Measurements from ENCODE around the gene ETFRF1. TPM values are rescaled to one million over a fixed set of nuclear protein-coding genes. Genes with fewer than 3 reads are reported as not detected.

Gene ETFRF1
- total RNA-seq, 1 donor from 2014 or later, result 9.2 TPM

DNA sequence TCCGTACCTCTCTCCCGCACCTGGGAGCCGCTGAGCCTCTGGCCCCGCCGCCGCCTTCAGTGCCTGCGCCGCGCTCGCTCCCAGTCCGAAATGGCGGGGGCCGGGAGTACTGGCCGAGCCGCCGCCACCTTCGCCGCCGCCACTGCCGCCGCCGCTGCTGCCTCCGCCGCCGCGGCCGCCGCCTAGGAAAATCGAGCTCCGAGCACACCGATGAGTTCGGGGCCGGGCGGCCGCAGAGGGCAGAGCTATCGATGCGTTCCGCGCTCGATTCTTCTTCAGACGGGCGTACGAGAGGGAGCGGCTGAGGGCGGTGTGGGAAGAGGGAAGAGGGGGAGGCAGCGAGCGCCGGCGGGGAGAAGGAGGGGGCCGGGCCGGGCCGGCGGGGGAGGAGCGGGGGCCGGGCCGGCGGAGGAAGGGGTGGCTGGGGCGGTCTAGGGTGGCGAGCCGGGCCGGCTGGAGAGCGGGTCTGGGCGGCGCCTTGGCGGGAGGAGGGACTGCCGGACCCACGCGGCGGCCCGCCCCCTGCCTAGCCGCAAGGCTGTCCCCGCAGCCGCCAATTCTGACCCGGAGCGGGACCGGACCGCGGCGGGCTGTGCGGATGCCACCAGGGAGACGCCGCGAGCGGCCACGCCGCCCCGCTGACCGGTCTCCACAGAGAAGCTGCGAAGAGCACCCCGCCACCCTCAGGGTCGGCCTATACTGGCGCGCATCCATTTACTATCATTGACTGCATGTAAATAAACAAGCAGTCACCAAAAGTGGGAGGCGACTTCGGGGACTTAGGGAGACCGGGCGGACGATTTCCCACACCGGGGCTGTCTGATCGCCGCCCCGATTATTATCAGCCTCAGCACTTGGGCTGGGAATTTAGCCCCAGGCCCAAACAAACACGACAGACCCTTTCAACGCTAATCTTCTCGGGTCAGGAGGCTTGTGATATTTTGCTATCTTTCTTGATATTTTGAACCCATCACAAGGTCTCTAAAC lies 56.0 kb downstream of the ETFRF1 start, which contains the start of gene KRAS:
Gene KRAS (minus strand): TSS at position 186 of the 987 bp plus-strand sequence.
- Mint-ChIP-seq H3K9me3 (ENCODE audit: unreplicated experiment) (no peaks in the 10 kb centered on the region), H3K36me3 (ENCODE audit: low read depth, unreplicated experiment) (peaks cover 4% of the 10 kb centered on the region), H3K27me3 (ENCODE audit: low read depth, unreplicated experiment) (no peaks in the 10 kb centered on the region), H3K4me3 (ENCODE audit: unreplicated experiment) (peak within 1 kb of the TSS; percentile 95), H3K27ac (ENCODE audit: unreplicated experiment) (peak within 1 kb of the TSS; percentile 92), H3K4me1 (ENCODE audit: low read depth, unreplicated experiment) (peaks cover 24% of the 10 kb centered on the region)
- H2AFZ ChIP-seq (ENCODE audit: low read depth, low read length), result peak within 1 kb of the TSS; percentile 93
- H3K36me3 ChIP-seq (ENCODE audit: insufficient read depth, low read length), result no peaks in the 10 kb centered on the region
- H3K27me3 ChIP-seq (ENCODE audit: insufficient read depth, low read length), result no peaks in the 10 kb centered on the region
- no peak for FAIRE-seq
- H3K79me2 ChIP-seq (ENCODE audit: insufficient read depth, low read length), result peaks cover 40% of the 10 kb centered on the region
- H3K9ac ChIP-seq (ENCODE audit: low read length), result peak within 1 kb of the TSS; percentile 89
- peaks cover 7% of the 10 kb centered on the region for H3K4me1 ChIP-seq (ENCODE audit: insufficient read depth, low read length)
- no peak for TF ChIP-seq CTCF (IDR thresholded peaks at IDR 0.05; ENCODE audit: insufficient read depth, low read depth, low read length)
- TF ChIP-seq EZH2 (IDR thresholded peaks at IDR 0.05; ENCODE audit: insufficient read depth, low read length), result no peak
- peak within 1 kb of the TSS; percentile 95 for H3K4me2 ChIP-seq (ENCODE audit: low read length)
- peak within 1 kb of the TSS; percentile 65 for H3K27ac ChIP-seq (ENCODE audit: low read depth, low read length)
- H3K4me3 ChIP-seq (ENCODE audit: insufficient read depth, low read depth, low read length), result peak within 1 kb of the TSS; percentile 84
- DNase-seq (ENCODE audit: low read depth), result peak; percentile 96
- no peaks in the 10 kb centered on the region for H3K9me3 ChIP-seq (ENCODE audit: insufficient read depth, low read depth, low read length)
- H4K20me1 ChIP-seq (ENCODE audit: insufficient read depth, low read length), result peaks cover 23% of the 10 kb centered on the region

GRCh38 chr12:25251769-25252168 lies 56.7 kb downstream of the ETFRF1 start:
- Histone ChIP-seq H3K27ac (ENCODE audit: low read depth, low read length) (no peak overlapping the region), H3K4me2 (ENCODE audit: low read length) (peak overlapping the region; percentile 84), H3K27me3 (ENCODE audit: insufficient read depth, low read length) (no peaks in the 10 kb centered on the region), H3K79me2 (ENCODE audit: insufficient read depth, low read length) (peaks cover 34% of the 10 kb centered on the region), H3K4me1 (ENCODE audit: insufficient read depth, low read length) (peaks cover 7% of the 10 kb centered on the region), H3K36me3 (ENCODE audit: insufficient read depth, low read length) (no peaks in the 10 kb centered on the region), H4K20me1 (ENCODE audit: insufficient read depth, low read length) (peaks cover 21% of the 10 kb centered on the region), H3K4me3 (ENCODE audit: insufficient read depth, low read depth, low read length) (peak overlapping the region; percentile 69), H2AFZ (ENCODE audit: low read depth, low read length) (peak overlapping the region; percentile 93), H3K9ac (ENCODE audit: low read length) (peak overlapping the region; percentile 89), H3K9me3 (ENCODE audit: insufficient read depth, low read depth, low read length) (no peaks in the 10 kb centered on the region)
- TF ChIP-seq EZH2 (IDR thresholded peaks at IDR 0.05; ENCODE audit: insufficient read depth, low read length), result no peak
- TF ChIP-seq CTCF (IDR thresholded peaks at IDR 0.05; ENCODE audit: insufficient read depth, low read depth, low read length), result no peak
- H3K9me3 Mint-ChIP-seq (ENCODE audit: unreplicated experiment), result no peaks in the 10 kb centered on the region
- peaks cover 26% of the 10 kb centered on the region for H3K4me1 Mint-ChIP-seq (ENCODE audit: low read depth, unreplicated experiment)
- FAIRE-seq (no peak), DNase-seq (ENCODE audit: low read depth) (no peak)
- no peaks in the 10 kb centered on the region for H3K27me3 Mint-ChIP-seq (ENCODE audit: low read depth, unreplicated experiment)
- peak overlapping the region; percentile 75 for H3K4me3 Mint-ChIP-seq (ENCODE audit: unreplicated experiment)
- H3K36me3 Mint-ChIP-seq (ENCODE audit: low read depth, unreplicated experiment), result peaks cover 4% of the 10 kb centered on the region
- peak overlapping the region; percentile 64 for H3K27ac Mint-ChIP-seq (ENCODE audit: unreplicated experiment)
